ENCODE results near the gene PIK3R5. TPM values are rescaled to one million over a fixed set of nuclear protein-coding genes. Genes with fewer than 3 reads are reported as not detected.

Gene PIK3R5
- total RNA-seq, 2 experiments from 2014 or later = 46.7 to 50.4 TPM

DNA sequence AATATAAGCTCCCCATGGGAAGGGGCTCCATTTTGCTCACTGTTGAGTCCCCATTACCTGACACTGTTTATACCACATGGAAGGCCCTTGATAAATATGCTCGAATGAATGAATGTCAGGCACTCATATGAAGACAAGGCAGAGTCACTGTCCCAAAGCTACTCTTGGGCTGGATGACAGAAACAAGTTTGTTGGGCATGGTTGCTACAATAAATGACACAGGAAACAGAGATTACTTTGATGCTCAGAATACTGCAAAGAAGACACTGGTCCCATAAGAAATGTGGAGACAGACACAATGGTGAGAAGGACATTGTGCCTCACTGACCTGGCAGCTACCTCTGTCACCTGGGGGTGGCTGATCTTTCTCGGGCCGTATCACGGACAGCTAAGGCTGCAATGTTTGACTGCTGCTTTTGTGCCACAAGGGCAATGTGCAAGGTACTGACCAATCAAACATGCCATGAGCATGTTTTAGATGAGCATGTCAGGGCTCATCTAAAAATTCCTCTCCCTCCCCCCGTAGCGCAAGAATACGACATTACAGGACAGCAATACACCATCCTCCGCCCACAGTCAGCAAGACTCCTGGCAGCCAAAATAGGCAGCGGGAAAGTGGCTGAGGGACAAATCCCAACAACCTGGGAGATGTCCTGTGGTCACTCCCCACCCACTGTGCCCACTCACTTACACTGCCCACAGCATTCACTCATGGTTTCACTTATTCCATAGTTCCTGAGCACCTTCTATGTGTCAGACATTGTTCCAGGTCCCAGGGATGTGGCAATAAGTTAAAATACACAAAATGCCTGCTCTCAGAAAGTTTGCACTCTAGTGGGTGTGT, 103.1 kb downstream of the PIK3R5 start:
- no peak for ATAC-seq
- no peaks in the 10 kb centered on the region for H3K27me3 Mint-ChIP-seq
- DNase-seq = no peak
- TF ChIP-seq, protein P1, sequence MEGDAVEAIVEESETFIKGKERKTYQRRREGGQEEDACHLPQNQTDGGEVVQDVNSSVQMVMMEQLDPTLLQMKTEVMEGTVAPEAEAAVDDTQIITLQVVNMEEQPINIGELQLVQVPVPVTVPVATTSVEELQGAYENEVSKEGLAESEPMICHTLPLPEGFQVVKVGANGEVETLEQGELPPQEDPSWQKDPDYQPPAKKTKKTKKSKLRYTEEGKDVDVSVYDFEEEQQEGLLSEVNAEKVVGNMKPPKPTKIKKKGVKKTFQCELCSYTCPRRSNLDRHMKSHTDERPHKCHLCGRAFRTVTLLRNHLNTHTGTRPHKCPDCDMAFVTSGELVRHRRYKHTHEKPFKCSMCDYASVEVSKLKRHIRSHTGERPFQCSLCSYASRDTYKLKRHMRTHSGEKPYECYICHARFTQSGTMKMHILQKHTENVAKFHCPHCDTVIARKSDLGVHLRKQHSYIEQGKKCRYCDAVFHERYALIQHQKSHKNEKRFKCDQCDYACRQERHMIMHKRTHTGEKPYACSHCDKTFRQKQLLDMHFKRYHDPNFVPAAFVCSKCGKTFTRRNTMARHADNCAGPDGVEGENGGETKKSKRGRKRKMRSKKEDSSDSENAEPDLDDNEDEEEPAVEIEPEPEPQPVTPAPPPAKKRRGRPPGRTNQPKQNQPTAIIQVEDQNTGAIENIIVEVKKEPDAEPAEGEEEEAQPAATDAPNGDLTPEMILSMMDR (IDR thresholded peaks at IDR 0.05) = no peak
- ChIA-PET POLR2A (interaction anchor here (0.6 to 1.1 kb wide), 2 partner anchors 14 to 137 kb away, joined by 3 read pairs; no protein-coding TSS in a partner anchor), CTCF (interaction anchor here (0.9 to 1.1 kb wide), 3 partner anchors 11 to 77 kb away, joined by 3 to 5 read pairs (median 3); no protein-coding TSS in a partner anchor)
- peaks cover 43% of the 10 kb centered on the region for H3K4me1 Mint-ChIP-seq (ENCODE audit: low read depth)
- no peaks in the 10 kb centered on the region for H3K9me3 Mint-ChIP-seq
- H3K4me3 Mint-ChIP-seq = no peak overlapping the region
- intact Hi-C loops (cut with micrococcal nuclease) = no loop called here
- no peaks in the 10 kb centered on the region for H3K36me3 Mint-ChIP-seq (ENCODE audit: low read depth)
- H3K27ac Mint-ChIP-seq = no peak overlapping the region

DNA sequence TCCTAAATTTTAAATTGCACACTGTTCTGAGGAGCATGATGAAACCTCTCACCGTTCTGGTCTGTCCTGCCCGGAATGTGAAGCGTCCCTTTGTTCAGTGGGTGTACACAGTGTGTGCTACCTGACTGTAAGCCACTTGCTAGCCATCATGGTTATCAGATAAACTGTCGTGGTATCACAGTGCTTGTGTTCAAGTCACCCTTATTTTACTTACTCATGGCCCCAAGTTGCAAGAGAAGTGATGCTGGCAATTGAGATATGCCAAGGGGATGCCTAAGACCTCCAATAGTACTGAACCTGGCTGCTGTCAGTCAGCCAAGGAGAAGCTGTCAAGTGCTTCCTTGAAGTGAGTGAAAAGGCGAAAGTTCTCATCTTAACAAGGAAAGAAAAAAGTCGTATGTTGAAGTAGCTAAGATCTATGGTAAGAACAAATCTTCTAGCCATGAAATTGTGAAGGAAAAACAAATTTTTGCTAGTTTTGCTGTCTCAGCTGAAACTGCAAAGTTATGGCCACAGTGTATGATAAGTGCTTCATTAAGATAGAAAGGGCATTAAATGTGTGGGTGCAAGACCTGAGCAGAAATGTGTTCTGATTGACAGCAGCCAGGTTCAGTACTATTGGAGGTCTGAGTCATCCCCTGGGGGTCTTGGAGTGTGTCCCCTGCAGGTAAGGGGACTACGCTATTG, 103.9 kb downstream of the PIK3R5 start:
- no peak overlapping the region for H3K4me3 Mint-ChIP-seq
- POLR2A ChIA-PET = interaction anchor here (1.1 kb wide), 1 partner anchor 14 kb away, joined by 3 read pairs; no protein-coding TSS in a partner anchor
- H3K9me3 Mint-ChIP-seq = no peaks in the 10 kb centered on the region
- DNase-seq (no peak), ATAC-seq (no peak)
- CTCF ChIA-PET = interaction anchor here (0.9 to 1.1 kb wide), 3 partner anchors 10 to 76 kb away, joined by 3 to 5 read pairs (median 3); no protein-coding TSS in a partner anchor
- peaks cover 49% of the 10 kb centered on the region for H3K4me1 Mint-ChIP-seq (ENCODE audit: low read depth)
- peak overlapping the region; percentile 49 for H3K27ac Mint-ChIP-seq
- TF ChIP-seq, protein P1 (IDR thresholded peaks at IDR 0.05) = no peak
- H3K36me3 Mint-ChIP-seq (ENCODE audit: low read depth) = no peaks in the 10 kb centered on the region
- H3K27me3 Mint-ChIP-seq = no peaks in the 10 kb centered on the region
- intact Hi-C loops (cut with micrococcal nuclease) = no loop called here

DNA sequence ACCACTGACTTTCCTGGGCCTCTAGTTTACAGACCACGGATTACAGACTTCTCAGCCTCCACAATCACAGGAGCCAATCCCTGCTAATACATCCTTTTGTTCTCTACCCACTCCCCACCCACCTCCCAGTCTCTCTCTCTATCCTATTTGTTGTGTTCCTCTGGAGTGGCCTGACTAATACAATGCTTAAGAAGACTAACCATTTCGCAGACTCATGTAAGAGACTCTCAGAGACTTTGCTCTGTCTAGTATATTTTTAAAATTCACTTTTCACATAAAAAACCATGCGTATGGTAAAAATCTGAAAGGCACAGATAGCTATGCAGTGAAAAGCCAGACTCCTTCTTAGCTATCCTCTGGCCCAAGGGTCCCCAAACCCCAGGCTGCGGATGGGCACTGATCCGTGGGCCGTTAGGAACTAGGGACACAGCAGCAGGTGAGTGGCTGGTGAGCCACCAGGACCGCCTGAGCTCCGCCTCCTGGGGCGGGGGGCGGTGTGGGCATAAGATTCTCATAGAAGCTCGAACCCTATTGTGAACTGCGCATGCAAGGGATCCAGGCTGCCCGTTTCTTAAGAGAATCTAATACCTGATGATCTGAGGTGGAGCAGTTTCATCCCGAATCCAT, 105.6 kb downstream of the PIK3R5 start:
- intact Hi-C loops (cut with micrococcal nuclease) = no loop called here

DNA sequence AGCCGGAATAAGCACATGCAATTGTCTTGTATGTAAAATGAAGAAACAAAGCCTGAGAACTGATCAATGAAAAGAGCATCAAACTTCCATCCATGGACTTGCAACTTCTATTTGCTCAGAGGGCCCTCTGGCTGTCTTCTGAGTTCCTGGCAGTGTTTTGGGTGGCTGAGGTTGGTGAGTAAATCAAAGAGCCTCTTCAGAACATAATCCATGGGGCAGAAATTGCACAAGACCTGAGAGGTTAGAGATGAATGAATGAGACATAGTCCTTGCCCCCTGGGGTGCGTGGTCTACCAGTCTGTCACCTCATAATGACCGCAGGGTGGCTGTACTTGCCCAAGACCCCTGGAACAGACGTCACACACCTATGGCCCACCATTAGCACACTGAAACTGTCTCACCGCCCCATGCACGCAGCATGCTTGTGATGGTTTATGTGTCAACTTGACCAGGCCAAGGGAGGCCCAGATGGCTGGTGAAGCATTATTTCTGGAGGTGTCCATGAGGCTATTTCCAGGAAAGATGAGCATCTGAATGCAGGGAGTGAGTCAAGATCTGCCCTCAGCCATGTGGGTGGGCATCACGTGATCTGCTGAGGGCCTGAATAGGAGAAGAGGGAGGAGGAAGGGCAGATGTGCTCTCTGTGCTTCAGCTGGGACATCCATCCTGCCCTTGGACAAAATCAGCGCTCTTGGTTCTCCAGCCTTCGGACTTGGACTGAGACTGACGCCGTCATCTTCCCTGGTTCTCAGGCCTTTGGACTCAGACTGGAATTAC, 106.3 kb downstream of the PIK3R5 start:
- no peaks in the 10 kb centered on the region for H3K36me3 Mint-ChIP-seq (ENCODE audit: low read depth)
- H3K4me1 Mint-ChIP-seq (ENCODE audit: low read depth) = peaks cover 60% of the 10 kb centered on the region
- ATAC-seq (peak; percentile 37), DNase-seq (peak; percentile 70)
- ChIA-PET CTCF (interaction anchor here (1.8 kb wide), 1 partner anchor 139 kb away, joined by 6 read pairs; no protein-coding TSS in a partner anchor), POLR2A (interaction anchor here (1.2 to 1.6 kb wide), 3 partner anchors 8 to 42 kb away, joined by 4 to 5 read pairs (median 4); partner anchors contain the start of gene PIK3R6)
- no peaks in the 10 kb centered on the region for H3K9me3 Mint-ChIP-seq
- intact Hi-C loops (cut with micrococcal nuclease) = no loop called here
- H3K4me3 Mint-ChIP-seq = peak overlapping the region; percentile 2
- TF ChIP-seq, protein P1 (IDR thresholded peaks at IDR 0.05) = no peak
- H3K27ac Mint-ChIP-seq = peak overlapping the region; percentile 88
- no peaks in the 10 kb centered on the region for H3K27me3 Mint-ChIP-seq

More for the DNA sequence above, 105.6 kb downstream of the PIK3R5 start:
- Mint-ChIP-seq H3K9me3 (no peaks in the 10 kb centered on the region), H3K36me3 (ENCODE audit: low read depth) (no peaks in the 10 kb centered on the region), H3K4me1 (ENCODE audit: low read depth) (peaks cover 60% of the 10 kb centered on the region), H3K27ac (peak overlapping the region; percentile 88), H3K27me3 (no peaks in the 10 kb centered on the region), H3K4me3 (no peak overlapping the region)
- TF ChIP-seq, protein P1 (IDR thresholded peaks at IDR 0.05) = no peak
- ATAC-seq (no peak), DNase-seq (no peak)
- CTCF ChIA-PET = interaction anchor here (1.0 kb wide), 1 partner anchor 35 kb away, joined by 4 read pairs; no protein-coding TSS in a partner anchor
- POLR2A ChIA-PET = no interaction called here
